ENCODE data around the gene SPAG16.

SPAG16 gene

GRCh38 chr2:214451516-214452275 lies 1167.4 kb downstream of the SPAG16 start:
- no peak for DNase-seq (ENCODE audit: low read depth in 3 of 3, low spot score in 1 of 3)
